ENCODE results near the gene RNPEPL1.

The RNPEPL1 gene, protein sequence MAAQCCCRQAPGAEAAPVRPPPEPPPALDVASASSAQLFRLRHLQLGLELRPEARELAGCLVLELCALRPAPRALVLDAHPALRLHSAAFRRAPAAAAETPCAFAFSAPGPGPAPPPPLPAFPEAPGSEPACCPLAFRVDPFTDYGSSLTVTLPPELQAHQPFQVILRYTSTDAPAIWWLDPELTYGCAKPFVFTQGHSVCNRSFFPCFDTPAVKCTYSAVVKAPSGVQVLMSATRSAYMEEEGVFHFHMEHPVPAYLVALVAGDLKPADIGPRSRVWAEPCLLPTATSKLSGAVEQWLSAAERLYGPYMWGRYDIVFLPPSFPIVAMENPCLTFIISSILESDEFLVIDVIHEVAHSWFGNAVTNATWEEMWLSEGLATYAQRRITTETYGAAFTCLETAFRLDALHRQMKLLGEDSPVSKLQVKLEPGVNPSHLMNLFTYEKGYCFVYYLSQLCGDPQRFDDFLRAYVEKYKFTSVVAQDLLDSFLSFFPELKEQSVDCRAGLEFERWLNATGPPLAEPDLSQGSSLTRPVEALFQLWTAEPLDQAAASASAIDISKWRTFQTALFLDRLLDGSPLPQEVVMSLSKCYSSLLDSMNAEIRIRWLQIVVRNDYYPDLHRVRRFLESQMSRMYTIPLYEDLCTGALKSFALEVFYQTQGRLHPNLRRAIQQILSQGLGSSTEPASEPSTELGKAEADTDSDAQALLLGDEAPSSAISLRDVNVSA

DNA sequence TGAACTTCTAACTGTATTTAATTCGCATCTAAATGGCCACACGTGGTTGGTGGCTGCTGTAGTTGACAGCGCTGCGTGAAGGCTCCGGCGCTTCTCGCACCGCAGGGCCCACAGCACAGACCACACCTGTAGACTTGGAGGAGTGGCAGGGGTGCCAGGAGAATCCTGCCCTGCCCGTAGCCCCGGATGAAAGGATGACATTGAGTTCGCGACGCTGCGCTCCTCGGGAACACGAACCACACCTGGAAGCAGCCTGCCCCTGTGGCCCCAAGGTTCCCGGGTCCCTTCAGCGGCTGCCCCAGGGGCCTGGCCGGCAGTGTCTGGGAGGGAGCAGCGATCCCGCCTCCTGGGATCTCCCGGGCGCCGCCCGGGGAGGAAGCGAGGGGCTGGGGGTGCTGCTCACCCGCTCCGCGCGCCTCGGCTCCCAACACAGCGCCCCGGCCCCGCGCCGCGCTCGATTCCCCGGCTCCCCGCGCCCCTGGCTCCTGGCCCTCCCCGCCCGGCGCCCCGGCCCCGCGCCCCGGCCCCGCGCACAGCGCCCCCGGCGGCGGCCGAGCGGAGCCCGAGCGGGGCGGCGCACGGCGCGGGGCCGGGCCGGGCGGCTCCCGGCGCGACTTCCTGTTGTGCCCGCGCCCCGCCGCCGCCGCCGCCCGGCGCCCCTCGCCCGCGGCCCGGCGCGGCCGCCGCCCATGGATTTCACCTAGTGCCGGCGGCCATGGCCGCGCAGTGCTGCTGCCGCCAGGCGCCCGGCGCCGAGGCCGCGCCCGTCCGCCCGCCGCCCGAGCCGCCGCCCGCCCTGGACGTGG lies at the start of gene RNPEPL1:
Gene RNPEPL1, plus strand, starts transcription at position 613 of the 806 bp plus-strand sequence. Its CDS starts 103 bp downstream, at position 716.
- peak; percentile 81 for DNase-seq

- no peak for DNase-seq
Observed at GRCh38 chr2:240518981-240519380, 49.3 kb upstream of the RNPEPL1 start.

GRCh38 chr2:240519396-240520129 lies 48.7 kb upstream of the RNPEPL1 start:
- no peak for DNase-seq

DNA sequence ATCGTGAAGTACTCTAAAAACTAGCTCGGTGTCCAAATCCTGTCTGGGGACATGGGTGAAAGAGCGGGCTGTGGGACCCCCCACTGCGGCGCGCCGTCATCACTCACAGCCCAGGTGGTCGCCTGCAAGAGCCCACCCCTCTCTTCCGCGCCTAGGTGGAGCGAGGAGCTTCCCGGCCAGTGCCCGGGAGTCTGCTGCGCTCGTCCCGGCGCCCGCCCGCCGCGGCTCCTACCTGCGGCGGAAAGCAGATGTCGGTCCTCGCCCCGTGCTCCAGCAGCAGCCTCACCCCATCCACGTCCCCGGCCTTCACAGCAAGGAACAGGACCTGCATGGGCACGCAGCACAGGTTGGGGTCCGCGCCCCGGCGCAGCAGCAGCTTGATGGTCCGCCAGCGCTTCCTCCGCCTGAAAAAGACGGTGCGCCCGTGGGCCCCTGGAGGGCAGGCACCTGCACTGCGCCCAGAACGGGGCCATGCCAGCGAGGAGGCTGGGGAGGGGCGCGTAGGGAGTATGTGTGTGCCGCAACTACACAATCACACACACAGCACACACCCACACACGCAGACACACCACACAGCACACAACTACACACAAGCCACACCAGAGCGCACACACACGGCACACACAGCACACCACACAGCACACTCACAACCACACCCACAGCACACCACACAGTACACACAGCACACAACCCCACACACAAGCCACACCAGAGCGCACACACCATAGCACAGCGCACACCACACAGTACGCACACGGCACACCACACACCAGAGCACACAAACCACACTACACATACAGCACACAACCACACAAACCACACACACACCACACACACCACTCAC lies 47.9 kb upstream of the RNPEPL1 start:
- no peak for DNase-seq

- peak; percentile 49 for DNase-seq
Observed at GRCh38 chr2:240520974-240521350, 47.3 kb upstream of the RNPEPL1 start.

DNA sequence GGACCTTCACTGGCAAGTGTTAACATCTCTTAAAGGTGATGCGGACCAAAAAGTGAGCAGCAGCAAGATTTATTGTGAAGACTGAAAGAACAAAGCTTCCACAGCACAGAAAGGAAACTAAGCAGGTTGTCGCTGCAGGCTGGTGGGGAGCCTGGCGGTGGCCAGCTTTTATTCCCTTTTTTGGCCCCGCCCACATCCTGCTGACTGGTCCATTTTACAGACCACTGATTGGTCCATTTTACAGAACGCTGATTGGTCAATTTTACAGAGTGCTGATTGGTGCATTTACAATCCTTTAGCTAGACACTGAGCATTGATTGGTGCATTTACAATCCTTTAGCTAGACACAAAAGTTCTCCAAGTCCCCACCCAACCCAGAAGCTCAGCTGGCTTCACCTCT lies 46.4 kb upstream of the RNPEPL1 start:
- peak; percentile 30 for DNase-seq

- no peak for DNase-seq
Observed at GRCh38 chr2:240522406-240522805, 45.9 kb upstream of the RNPEPL1 start.

DNA sequence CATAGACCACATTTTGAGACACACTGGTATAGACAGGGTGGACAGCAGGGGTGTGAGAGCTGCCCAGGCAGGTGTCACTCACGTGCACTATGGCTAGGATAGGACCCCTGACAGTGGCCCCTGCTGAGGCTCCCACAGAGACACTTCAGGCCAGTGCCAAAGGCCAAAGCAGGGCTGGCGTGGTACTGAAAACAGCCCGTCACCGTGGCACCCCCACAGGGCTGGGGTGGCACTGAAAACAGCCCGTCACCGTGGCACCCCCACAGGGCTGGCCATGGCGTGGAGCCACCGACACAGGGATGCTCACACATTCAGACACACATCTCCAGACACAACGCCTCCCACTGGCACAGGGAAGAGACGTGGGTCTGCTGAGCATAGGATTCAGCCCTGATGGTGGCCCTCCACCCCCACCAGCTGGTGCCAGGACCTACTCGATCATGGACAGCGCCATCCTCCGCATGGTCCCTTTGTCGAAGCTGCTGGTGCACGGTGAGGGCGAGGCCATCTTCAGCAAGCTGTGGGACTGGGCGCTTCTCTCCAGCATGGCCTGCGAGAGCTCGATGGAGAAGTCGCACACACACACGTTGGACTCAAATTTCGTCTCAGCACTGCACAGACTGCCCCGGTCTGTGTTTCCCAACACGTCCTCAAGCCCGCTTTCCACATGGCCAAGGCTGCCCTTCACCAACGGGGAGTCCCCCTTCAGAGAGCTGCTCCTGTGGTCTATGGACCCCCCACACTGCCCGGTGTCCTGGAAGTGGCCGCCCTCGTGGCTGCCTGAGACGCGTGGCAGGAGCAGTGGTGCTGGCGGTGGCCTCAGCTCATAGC lies 44.6 kb upstream of the RNPEPL1 start:
- peak; percentile 49 for DNase-seq

DNA sequence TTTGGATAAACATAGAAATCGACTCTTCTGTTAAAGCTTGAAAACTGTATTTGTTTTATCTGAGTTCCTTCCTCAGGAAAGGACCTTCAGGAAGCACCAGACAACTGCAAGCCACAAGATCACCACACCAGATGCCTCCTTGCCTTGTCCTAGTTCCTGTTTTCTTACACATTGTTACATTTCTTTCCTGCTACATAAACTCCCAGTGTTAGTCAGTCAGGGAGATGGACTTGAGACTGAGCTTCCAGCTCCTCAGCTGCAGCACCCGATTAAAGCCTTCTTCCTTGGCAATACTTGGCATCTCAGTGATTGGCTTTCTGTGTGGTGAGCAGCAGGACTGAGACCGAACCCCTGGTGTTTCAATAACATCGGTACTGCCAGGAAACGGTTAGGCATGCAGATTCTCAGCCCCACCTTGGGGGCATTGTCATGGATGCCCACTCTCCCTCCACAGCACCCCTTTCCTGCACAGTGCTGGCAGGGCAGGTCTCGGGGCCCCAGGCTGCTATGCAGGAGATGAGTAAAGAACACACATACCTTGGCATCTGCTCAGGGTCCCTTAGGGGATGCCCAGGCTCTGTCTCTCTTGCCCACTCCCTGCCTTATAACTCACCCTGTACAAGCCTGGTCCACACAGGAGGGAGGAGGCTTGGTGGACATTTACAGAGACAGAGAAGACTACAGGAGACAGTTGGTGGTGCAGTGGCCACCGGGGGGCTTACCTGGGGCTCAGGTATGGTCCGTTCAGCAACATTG lies 43.1 kb upstream of the RNPEPL1 start:
- DNase-seq, result peak; percentile 24

DNA sequence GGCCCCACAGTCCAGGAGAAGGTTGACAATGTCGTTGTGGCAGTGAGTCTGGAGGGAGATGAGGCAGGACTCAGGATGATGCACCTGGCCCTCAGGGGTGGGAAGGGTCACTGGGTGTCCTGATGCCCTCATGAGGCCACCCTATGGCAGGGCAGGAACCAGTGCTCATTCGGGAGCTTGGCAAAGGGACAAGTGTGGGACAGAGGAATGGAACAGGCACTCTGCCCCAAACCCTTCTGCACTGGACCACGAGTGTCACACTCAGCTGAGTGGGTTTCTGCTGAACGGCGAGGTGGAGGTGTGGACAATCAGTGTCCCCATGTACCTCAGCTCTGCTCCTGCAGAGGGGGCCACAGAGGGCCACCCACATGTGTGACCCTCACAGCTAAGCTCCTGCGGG lies 42.5 kb upstream of the RNPEPL1 start:
- DNase-seq, result peak; percentile 48

- peak; percentile 28 for DNase-seq
Observed at GRCh38 chr2:240526521-240526920, 41.8 kb upstream of the RNPEPL1 start.

- no peak for DNase-seq
Observed at GRCh38 chr2:240527153-240527750, 41.0 kb upstream of the RNPEPL1 start.

DNA sequence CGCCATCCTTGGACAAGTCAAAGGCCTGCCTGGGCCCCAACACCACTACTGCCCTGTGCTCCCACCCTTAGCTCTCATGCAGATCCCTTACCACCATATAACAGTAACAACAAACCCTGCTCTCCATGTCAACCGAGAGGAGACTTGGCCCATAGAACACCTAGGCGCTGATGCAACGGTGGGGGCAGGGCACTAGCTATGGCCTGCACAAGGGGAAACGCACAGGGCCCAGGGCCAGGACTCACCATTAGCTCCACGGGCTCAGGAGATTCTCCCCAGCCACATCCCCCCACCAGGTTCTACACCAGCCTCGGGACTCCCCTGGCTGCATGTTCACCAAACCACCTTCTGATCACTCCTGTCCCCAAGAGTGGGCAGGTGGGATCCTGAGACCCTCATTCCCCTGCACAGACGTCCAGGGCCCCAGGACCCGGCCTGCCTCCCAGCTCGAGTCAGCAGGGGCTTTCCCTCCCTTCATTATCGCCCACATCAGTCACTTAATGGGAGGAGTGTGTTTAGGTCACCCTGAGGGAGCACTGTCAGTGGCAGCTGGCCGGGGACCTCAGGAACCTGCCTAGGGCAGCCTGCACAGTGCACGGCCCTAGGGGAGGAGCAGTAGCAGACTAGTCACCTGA lies 39.8 kb upstream of the RNPEPL1 start:
- peak; percentile 52 for DNase-seq

- peak; percentile 40 for DNase-seq
Observed at GRCh38 chr2:240529344-240529999, 38.8 kb upstream of the RNPEPL1 start.

GRCh38 chr2:240530181-240530580 lies 38.1 kb upstream of the RNPEPL1 start:
- DNase-seq, result peak; percentile 19

GRCh38 chr2:240531038-240531437 lies 37.2 kb upstream of the RNPEPL1 start:
- DNase-seq, result no peak

DNA sequence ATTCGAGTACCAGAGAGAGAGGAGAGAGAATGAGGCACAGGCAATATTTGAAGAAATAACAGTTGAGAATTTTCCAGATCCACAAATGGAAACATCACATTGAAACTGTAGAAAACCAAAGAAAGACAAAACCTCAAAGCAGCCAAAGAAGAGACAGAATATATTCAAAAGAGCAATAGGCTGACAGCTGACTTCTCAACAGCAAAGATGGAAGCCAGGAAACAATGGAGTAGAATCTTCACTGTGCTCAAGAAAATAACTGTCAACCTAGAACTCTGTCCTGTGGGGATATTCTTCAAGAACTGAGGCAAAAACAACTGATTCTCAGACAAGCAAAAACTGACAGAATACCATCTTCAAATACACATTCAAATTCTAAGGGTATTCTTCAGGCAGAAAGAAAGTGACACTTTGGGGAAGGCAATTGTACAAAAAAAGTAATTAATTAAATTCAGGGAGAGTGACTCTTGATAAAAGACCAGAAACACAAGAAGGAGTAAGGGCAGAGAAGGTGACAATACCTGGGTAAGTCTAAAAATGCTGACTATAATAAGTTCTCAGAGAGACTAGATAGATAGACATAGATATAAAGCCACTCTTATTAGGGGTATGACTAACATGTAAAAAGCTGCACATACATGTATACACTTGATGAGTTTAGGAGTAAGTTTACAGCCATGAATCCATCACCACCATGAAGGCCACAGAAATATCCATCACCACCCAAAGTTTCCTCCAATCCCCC lies 36.1 kb upstream of the RNPEPL1 start:
- DNase-seq, result no peak

Data from activated CD8-positive, alpha-beta memory T cell treated with anti-CD3 and anti-CD28 coated beads for 24 hours (primary cell).